Astrocyte (in vitro differentiated cells and primary cell): ENCODE data around the gene NGFR.

Experiments used
- CTCF ChIP-seq: IDR thresholded peaks from 2 replicates; pipeline ENCODE4 v1.5.1; 2011; ENCODE audit warnings: low read depth, mild to moderate bottlenecking, inconsistent platforms, low read length, moderate library complexity; ENCODE audit not compliant: insufficient read depth
- EZH2 ChIP-seq: IDR thresholded peaks from 2 replicates; pipeline ENCODE4 v1.6.1; 2012; ENCODE audit warnings: mild to moderate bottlenecking, low read length, inconsistent platforms; ENCODE audit not compliant: insufficient read depth

GRCh38 chr17:49501496-49501895, 6.4 kb downstream of the NGFR start:
- TF ChIP-seq EZH2: no peak
- no peak for TF ChIP-seq CTCF
